ENCODE measurements around the gene PLB1.

Gene PLB1

DNA sequence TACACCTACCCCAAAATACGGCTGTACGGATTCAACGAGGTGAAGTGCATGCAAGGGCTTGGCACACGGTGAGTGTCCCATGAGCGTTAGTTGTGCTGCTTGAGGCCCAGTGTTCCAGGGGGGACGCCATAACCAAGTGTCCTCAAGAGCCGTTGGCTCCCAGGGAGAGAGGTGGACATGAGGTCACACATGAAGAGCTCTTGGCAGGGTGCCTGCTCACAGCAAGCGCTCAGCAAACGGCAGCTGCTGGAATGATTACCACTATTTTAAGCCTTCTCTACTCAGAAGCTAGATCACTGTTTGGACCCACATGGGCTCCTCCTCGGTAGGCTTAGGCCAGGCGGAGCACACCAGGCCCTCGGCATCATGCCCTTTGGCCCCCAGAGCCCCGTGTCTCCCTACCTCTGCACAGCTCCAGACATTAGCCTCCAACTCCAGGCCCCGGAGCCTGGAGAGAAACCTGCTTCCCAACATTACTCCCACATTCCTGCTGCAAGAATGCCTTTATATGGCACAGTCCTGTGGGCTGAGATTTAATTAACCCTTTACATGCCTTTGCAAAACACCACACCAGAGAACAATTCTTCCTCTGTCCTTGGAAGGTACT is 187.3 kb downstream of the PLB1 start:
- no peak for DNase-seq (ENCODE audit: low read depth in 3 of 3, low spot score in 1 of 3)

- DNase-seq (ENCODE audit: low read depth in 3 of 3, low spot score in 1 of 3), result no peak
Measured at GRCh38 chr2:28684142-28684858, 188.4 kb downstream of the PLB1 start.

DNA sequence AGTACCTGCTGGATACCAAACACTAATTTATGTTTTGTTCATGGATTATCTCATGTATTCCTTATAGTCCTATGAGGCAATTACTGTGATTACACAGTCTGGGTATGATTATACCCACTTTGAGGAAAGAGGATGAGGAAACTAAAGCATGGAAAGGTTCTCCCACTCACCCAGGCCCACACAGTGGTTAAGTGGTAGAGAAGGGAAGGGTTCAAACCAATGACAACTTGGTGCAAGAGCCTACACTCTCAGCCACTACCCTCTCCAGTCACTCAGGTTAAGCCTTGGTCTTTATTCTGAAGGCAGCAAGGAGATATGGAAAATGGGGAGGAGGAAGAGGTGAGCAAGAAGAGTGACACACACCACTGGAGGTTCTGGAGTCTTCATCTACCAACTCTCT is 191.3 kb downstream of the PLB1 start:
- no peak for DNase-seq (ENCODE audit: low read depth in 3 of 3, low spot score in 1 of 3)

DNA sequence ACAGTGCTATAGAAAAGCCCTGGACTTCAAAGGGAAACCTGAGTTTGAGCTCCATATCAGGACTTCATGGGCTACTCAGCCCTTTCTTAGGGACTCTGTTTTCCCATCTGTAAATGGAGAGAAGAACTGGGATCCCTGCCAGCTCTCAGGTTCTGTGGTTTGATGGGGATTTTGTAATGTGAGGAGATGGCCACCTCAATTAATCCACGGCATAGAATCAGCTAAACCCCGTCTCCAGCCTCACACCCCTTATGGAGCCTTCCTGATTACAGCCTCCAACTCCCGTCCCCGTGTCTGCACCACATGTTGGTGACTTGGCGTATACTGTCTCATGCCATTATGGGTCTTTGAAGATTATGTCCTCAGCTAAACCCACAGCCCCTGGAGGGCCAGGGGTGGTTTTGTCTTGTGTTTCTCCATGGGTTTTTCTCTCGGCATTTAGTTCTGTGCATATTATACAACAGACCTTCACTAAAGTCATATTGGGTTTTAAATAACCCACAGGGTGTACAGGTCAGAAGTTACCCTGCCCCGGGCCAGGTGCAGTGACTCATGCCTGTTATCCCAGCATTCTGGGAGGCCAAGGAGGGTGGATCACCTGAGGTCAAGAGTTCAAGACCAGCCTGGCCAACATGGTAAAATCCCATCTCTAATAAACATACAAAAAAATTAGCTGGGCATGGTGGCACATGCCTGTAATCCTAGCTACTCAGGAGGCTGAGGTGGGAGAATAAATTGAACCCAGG is 192.0 kb downstream of the PLB1 start:
- DNase-seq (ENCODE audit: low read depth in 3 of 3, low spot score in 1 of 3), result no peak

- DNase-seq (ENCODE audit: low read depth in 3 of 3, low spot score in 1 of 3), result no peak
Measured at GRCh38 chr2:28688818-28689217, 193.0 kb downstream of the PLB1 start.

- DNase-seq (ENCODE audit: low read depth in 3 of 3, low spot score in 1 of 3), result no peak
Measured at GRCh38 chr2:28689771-28690170, 193.9 kb downstream of the PLB1 start.

- DNase-seq (ENCODE audit: low read depth in 3 of 3, low spot score in 1 of 3), result no peak
Measured at GRCh38 chr2:28692411-28692810, 196.6 kb downstream of the PLB1 start.

- DNase-seq (ENCODE audit: low read depth in 3 of 3, low spot score in 1 of 3), result no peak
Measured at GRCh38 chr2:28693223-28693622, 197.4 kb downstream of the PLB1 start.
